H9 (cell line): ENCODE results near the gene STAP2. TPM values are rescaled to one million over a fixed set of nuclear protein-coding genes. Genes with fewer than 3 reads are reported as not detected.

Source experiments
- DNase-seq: peaks from one replicate; pipeline ENCODE4 v3.0.0-alpha.2; 2017
- H2AFZ ChIP-seq: one replicate; pipeline ENCODE4 v1.6.1; 2013; ENCODE audit warnings: mild to moderate bottlenecking, low read length, control low read depth, moderate library complexity
- H2AK5ac ChIP-seq: 2 replicates; pipeline ENCODE4 v1.6.1; 2013; ENCODE audit warnings: low read length, control low read depth, mixed read lengths; ENCODE audit not compliant: insufficient read length
- H2BK120ac ChIP-seq: one replicate; pipeline ENCODE4 v1.6.1; 2013; ENCODE audit warnings: low read depth, mild to moderate bottlenecking, low read length, control low read depth, inconsistent platforms; ENCODE audit not compliant: poor library complexity, severe bottlenecking
- H2BK12ac ChIP-seq: 2 replicates; pipeline ENCODE4 v1.6.1; 2013; ENCODE audit warnings: low read length, control low read depth, mixed read lengths, low read depth; ENCODE audit not compliant: insufficient read length
- H2BK15ac ChIP-seq: 2 replicates; pipeline ENCODE4 v1.6.1; 2013; ENCODE audit warnings: low read depth, low read length, control low read depth
- H2BK20ac ChIP-seq: one replicate; pipeline ENCODE4 v1.6.1; 2013; ENCODE audit warnings: low read depth, mild to moderate bottlenecking, low read length, control low read depth, inconsistent platforms; ENCODE audit not compliant: poor library complexity, severe bottlenecking
- H2BK5ac ChIP-seq: 2 replicates; pipeline ENCODE4 v1.6.1; 2013; ENCODE audit warnings: low read length, control low read depth, mixed read lengths; ENCODE audit not compliant: insufficient read length
- H3K14ac ChIP-seq: 2 replicates; pipeline ENCODE4 v1.6.1; 2013; ENCODE audit warnings: low read length, control low read depth; ENCODE audit not compliant: insufficient read depth
- H3K18ac ChIP-seq: 2 replicates; pipeline ENCODE4 v1.6.1; 2013; ENCODE audit warnings: low read depth, mild to moderate bottlenecking, mixed read lengths, low read length, control low read depth; ENCODE audit not compliant: insufficient read length
- H3K23ac ChIP-seq: 2 replicates; pipeline ENCODE4 v1.6.1; 2013; ENCODE audit warnings: low read length, control low read depth, mixed read lengths, low read depth; ENCODE audit not compliant: insufficient read length
- H3K23me2 ChIP-seq: 2 replicates; pipeline ENCODE4 v1.6.1; 2013; ENCODE audit warnings: low read depth, mild to moderate bottlenecking, mixed read lengths, low read length, control low read depth; ENCODE audit not compliant: insufficient read length, poor library complexity, severe bottlenecking
- H3K27ac ChIP-seq: 2 replicates; pipeline ENCODE4 v1.5.1; 2013; ENCODE audit warnings: low read length, control low read depth, mixed read lengths, low read depth; ENCODE audit not compliant: insufficient read length
- H3K27me3 ChIP-seq: 2 replicates; pipeline ENCODE4 v1.6.1; 2013; ENCODE audit warnings: low read length, control low read depth, inconsistent platforms; ENCODE audit not compliant: insufficient read depth
- H3K4ac ChIP-seq: 2 replicates; pipeline ENCODE4 v1.6.1; 2013; ENCODE audit warnings: low read depth, mild to moderate bottlenecking, control low read depth, inconsistent platforms, low read length, moderate library complexity
- H3K4me1 ChIP-seq: 2 replicates; pipeline ENCODE4 v1.6.1; 2013; ENCODE audit warnings: low read length, control low read depth, inconsistent platforms; ENCODE audit not compliant: insufficient read depth
- H3K4me2 ChIP-seq: 2 replicates; pipeline ENCODE4 v1.6.1; 2013; ENCODE audit warnings: low read length, control low read depth, mixed read lengths; ENCODE audit not compliant: insufficient read length, insufficient read depth
- H3K56ac ChIP-seq: 2 replicates; pipeline ENCODE4 v1.6.1; 2013; ENCODE audit warnings: low read depth, mild to moderate bottlenecking, mixed read lengths, low read length, control low read depth; ENCODE audit not compliant: insufficient read length
- H3K79me1 ChIP-seq: 2 replicates; pipeline ENCODE4 v1.6.1; 2013; ENCODE audit warnings: low read depth, mild to moderate bottlenecking, moderate library complexity, low read length, control low read depth, inconsistent platforms; ENCODE audit not compliant: insufficient read depth, poor library complexity, severe bottlenecking
- H3K79me2 ChIP-seq: 2 replicates; pipeline ENCODE4 v1.6.1; 2013; ENCODE audit warnings: low read length, control low read depth, inconsistent platforms; ENCODE audit not compliant: insufficient read depth
- H3K9ac ChIP-seq: 2 replicates; pipeline ENCODE4 v1.6.1; 2013; ENCODE audit warnings: low read length, control low read depth, mixed read lengths; ENCODE audit not compliant: insufficient read length; ENCODE audit errors: extremely low read depth
- H3K9me3 ChIP-seq: one replicate; pipeline ENCODE4 v1.6.1; 2013; ENCODE audit warnings: low read depth, low read length, inconsistent platforms; ENCODE audit not compliant: control insufficient read depth
- H3T11ph ChIP-seq: one replicate; pipeline ENCODE4 v1.6.1; 2013; ENCODE audit warnings: mild to moderate bottlenecking, low read length, control low read depth, inconsistent platforms
- H4K20me1 ChIP-seq: one replicate; pipeline ENCODE4 v1.6.1; 2013; ENCODE audit not compliant: control insufficient read depth, insufficient read length, insufficient read depth
- H4K5ac ChIP-seq: 2 replicates; pipeline ENCODE4 v1.6.1; 2013; ENCODE audit warnings: low read depth, mild to moderate bottlenecking, mixed read lengths, low read length, control low read depth; ENCODE audit not compliant: insufficient read length
- H4K8ac ChIP-seq: replicated peaks from 2 replicates; pipeline ENCODE4 v1.6.1; 2013; ENCODE audit warnings: low read length, control low read depth, mixed read lengths, low read depth; ENCODE audit not compliant: insufficient read length
- H4K91ac ChIP-seq: 2 replicates; pipeline ENCODE4 v1.6.1; 2013; ENCODE audit warnings: low read depth, mild to moderate bottlenecking, moderate library complexity, mixed read lengths, low read length, control low read depth; ENCODE audit not compliant: insufficient read length
- H3K27ac Mint-ChIP-seq, 3 experiments: 2 replicates in 2 of 3; 3 replicates in 1 of 3; pipeline ENCODE4 v1.8.0; 2020 to 2021; ENCODE audit warnings: mixed read lengths in 3 of 3, mild to moderate bottlenecking in 1 of 3, moderate library complexity in 1 of 3
- H3K27me3 Mint-ChIP-seq: 2 replicates; pipeline ENCODE4 v1.8.0; 2021; ENCODE audit warnings: low read depth, mild to moderate bottlenecking, moderate library complexity, mixed read lengths
- H3K36me3 Mint-ChIP-seq, 3 experiments: 2 replicates in 2 of 3; 3 replicates in 1 of 3; pipeline ENCODE4 v1.8.0; 2020 to 2021; ENCODE audit warnings: low read depth in 3 of 3, mixed read lengths in 3 of 3; ENCODE audit not compliant: insufficient read depth in 1 of 3
- H3K4me1 Mint-ChIP-seq, 2 experiments: 2 replicates each; pipeline ENCODE4 v1.8.0; 2020; ENCODE audit warnings: mixed read lengths in 2 of 2
- H3K4me3 Mint-ChIP-seq, 2 experiments: 2 replicates in 1 of 2; 3 replicates in 1 of 2; pipeline ENCODE4 v1.8.0; 2020 to 2021; ENCODE audit warnings: mild to moderate bottlenecking in 2 of 2, mixed read lengths in 2 of 2, moderate library complexity in 1 of 2
- H3K9me3 Mint-ChIP-seq, 2 experiments: 2 replicates in 1 of 2; 3 replicates in 1 of 2; pipeline ENCODE4 v1.8.0; 2020; ENCODE audit warnings: mild to moderate bottlenecking in 2 of 2, mixed read lengths in 2 of 2, moderate library complexity in 1 of 2
- WGBS: extraction: QIAGEN DNeasy Blood & Tissue Kit; methylation state at CpG from one replicate; pipeline ENCODE4 v1.1.7; 2013; ENCODE audit warnings: missing lambda C conversion rate, low lambda C conversion rate, mixed read lengths; ENCODE audit not compliant: insufficient read length; ENCODE audit errors: extremely low coverage; 5-methylcytosine and 5-hydroxymethylcytosine counted together
- total RNA-seq: library from RNA; stranded (reverse); gene quantifications from 2 replicates; pipeline ENCODE4 v1.2.1, GENCODE V29; 2021
- TF ChIP-seq, protein P1 (sequence below): fragments of 200-600 bp; sonication (generic); conservative IDR thresholded peaks from 3 replicates; pipeline ENCODE4 v1.8.0; 2021; ENCODE audit warnings: antibody characterized with exemption, mild to moderate bottlenecking

STAP2 gene
- total RNA-seq, 1 experiment from 2014 or later, result 20.2 TPM

DNA sequence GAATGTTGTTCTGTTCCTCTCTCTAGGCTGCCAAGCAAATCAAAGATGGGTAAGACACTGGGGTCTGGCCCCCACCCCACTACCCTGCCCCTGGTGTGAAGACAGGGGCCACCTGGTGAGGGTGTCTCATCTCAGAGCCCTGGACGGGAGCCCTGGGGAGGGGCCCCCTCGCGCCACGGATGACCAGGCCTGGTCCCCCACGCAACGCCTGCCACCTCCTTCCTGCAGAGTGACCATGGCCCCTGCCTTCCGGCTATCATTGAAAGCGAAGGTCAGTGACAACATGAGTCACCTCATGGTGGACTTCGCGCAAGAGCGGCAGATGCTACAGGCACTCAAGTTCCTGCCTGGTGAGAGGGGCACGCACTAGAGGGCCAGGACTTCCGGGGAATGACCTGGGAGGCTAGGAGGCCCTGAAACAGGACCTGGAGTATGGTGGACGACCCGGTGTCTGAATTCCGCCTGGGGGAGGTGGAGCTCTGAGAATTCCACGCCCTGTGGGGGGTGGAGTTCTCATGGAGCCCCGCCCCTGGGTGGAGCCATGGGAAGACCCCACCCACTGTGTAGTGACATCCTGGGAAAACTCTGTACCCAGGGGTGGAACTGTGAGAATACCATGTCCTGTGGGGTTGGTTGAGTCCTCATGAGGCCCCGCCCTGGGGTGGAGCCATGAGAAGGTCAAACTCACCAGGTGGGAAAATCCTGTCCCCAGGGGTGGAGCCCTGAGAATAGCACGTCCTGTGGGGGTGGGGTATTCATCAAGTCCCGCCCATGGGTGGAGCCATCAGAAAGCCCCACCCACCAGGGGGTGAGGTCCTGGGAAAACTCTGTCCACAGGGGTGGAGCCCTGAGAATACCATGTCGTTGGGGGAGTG, 28.1 kb downstream of the STAP2 start:
- Histone ChIP-seq H2BK12ac (no peak overlapping the region), H3K79me2 (no peaks in the 10 kb centered on the region), H3T11ph (no peak overlapping the region), H2BK15ac (no peak overlapping the region), H3K79me1 (no peaks in the 10 kb centered on the region), H3K14ac (no peak overlapping the region), H3K4ac (no peak overlapping the region), H3K4me1 (no peaks in the 10 kb centered on the region), H3K9ac (no peak overlapping the region), H4K91ac (no peak overlapping the region), H2BK120ac (no peak overlapping the region), H3K27me3 (no peaks in the 10 kb centered on the region), H2BK5ac (no peak overlapping the region), H4K8ac (no peak overlapping the region), H3K23ac (no peak overlapping the region), H3K23me2 (peaks cover 4% of the 10 kb centered on the region), H4K20me1 (no peaks in the 10 kb centered on the region), H2AK5ac (no peak overlapping the region), H3K4me2 (no peak overlapping the region), H3K18ac (no peak overlapping the region), H2BK20ac (no peak overlapping the region), H3K56ac (no peak overlapping the region), H4K5ac (no peak overlapping the region), H2AFZ (no peak overlapping the region), H3K27ac (no peak overlapping the region), H3K9me3 (no peaks in the 10 kb centered on the region)
- 0 out of 7 replicates have a peak overlapping the region, but pooled peaks of 1 of the 3 experiments have one; percentile 58 for H3K27ac Mint-ChIP-seq
- no CpG with 5 or more reads among the region's 22 CpGs for WGBS
- DNase-seq, result peak; percentile 71
- peaks cover 31 to 76% (median 71%) of the 10 kb centered on the region in 3 experiments for H3K36me3 Mint-ChIP-seq
- peaks cover 1% of the 10 kb centered on the region; the same call in 1 of the 2 replicates for H3K27me3 Mint-ChIP-seq
- no peaks in the 10 kb centered on the region for H3K4me1 Mint-ChIP-seq
- TF ChIP-seq, protein P1, sequence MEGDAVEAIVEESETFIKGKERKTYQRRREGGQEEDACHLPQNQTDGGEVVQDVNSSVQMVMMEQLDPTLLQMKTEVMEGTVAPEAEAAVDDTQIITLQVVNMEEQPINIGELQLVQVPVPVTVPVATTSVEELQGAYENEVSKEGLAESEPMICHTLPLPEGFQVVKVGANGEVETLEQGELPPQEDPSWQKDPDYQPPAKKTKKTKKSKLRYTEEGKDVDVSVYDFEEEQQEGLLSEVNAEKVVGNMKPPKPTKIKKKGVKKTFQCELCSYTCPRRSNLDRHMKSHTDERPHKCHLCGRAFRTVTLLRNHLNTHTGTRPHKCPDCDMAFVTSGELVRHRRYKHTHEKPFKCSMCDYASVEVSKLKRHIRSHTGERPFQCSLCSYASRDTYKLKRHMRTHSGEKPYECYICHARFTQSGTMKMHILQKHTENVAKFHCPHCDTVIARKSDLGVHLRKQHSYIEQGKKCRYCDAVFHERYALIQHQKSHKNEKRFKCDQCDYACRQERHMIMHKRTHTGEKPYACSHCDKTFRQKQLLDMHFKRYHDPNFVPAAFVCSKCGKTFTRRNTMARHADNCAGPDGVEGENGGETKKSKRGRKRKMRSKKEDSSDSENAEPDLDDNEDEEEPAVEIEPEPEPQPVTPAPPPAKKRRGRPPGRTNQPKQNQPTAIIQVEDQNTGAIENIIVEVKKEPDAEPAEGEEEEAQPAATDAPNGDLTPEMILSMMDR, result no peak
- H3K4me3 Mint-ChIP-seq, result no peak overlapping the region
- no peaks in the 10 kb centered on the region; a peak in 1 of 5 replicates for H3K9me3 Mint-ChIP-seq
